Neural crest cell (in vitro differentiated cells): ENCODE measurements around the gene LMLN. TPM values are rescaled to one million over a fixed set of nuclear protein-coding genes. Genes with fewer than 3 reads are reported as not detected.

ENCODE experiments used
- DNase-seq: peaks from one replicate; pipeline ENCODE4 v3.0.0; 2021; ENCODE audit warnings: low read depth, mixed read lengths, low spot score
- H3K27ac Mint-ChIP-seq: one replicate; pipeline ENCODE4 v1.8.0; 2021; ENCODE audit warnings: mild to moderate bottlenecking, mixed read lengths; ENCODE audit not compliant: unreplicated experiment
- H3K27me3 Mint-ChIP-seq: 2 replicates; pipeline ENCODE4 v1.8.0; 2021; ENCODE audit warnings: low read depth, mild to moderate bottlenecking, mixed read lengths
- H3K36me3 Mint-ChIP-seq: 2 replicates; pipeline ENCODE4 v1.8.0; 2021; ENCODE audit warnings: low read depth, mild to moderate bottlenecking, mixed read lengths
- H3K4me1 Mint-ChIP-seq: 2 replicates; pipeline ENCODE4 v1.8.0; 2021; ENCODE audit warnings: mixed read lengths
- H3K4me3 Mint-ChIP-seq: one replicate; pipeline ENCODE4 v1.8.0; 2021; ENCODE audit warnings: mild to moderate bottlenecking, mixed read lengths
- H3K9me3 Mint-ChIP-seq: 2 replicates; pipeline ENCODE4 v1.8.0; 2021; ENCODE audit warnings: mixed read lengths
- CTCF ChIP-seq: fragments of 200-600 bp; sonication (generic); conservative IDR thresholded peaks from 2 replicates; pipeline ENCODE4 v1.5.0; 2021; ENCODE audit warnings: antibody characterized with exemption, mild to moderate bottlenecking
- total RNA-seq: library from RNA; stranded (reverse); gene quantifications from 2 replicates; pipeline ENCODE4 v1.2.1, GENCODE V29; 2021

LMLN gene
- total RNA-seq, 1 donor from 2014 or later: 9.6 TPM

GRCh38 chr3:197936819-197937384 is 23.1 kb upstream of the LMLN start:
- Mint-ChIP-seq H3K9me3 (no peaks in the 10 kb centered on the region), H3K4me1 (no peaks in the 10 kb centered on the region), H3K27ac (no peak overlapping the region), H3K4me3 (no peak overlapping the region), H3K27me3 (no peaks in the 10 kb centered on the region), H3K36me3 (no peaks in the 10 kb centered on the region)
- TF ChIP-seq CTCF: no peak
- DNase-seq: no peak

- H3K27me3 Mint-ChIP-seq: no peaks in the 10 kb centered on the region
- no peaks in the 10 kb centered on the region for H3K4me1 Mint-ChIP-seq
- no peak for TF ChIP-seq CTCF
- no peak overlapping the region for H3K4me3 Mint-ChIP-seq
- H3K36me3 Mint-ChIP-seq: no peaks in the 10 kb centered on the region
- no peaks in the 10 kb centered on the region for H3K9me3 Mint-ChIP-seq
- DNase-seq: no peak
- H3K27ac Mint-ChIP-seq: no peak overlapping the region
These were observed 19.2 kb upstream of the LMLN start for GRCh38 chr3:197940745-197941384.

- no peak for DNase-seq
- TF ChIP-seq CTCF: peak; percentile 85
- no peaks in the 10 kb centered on the region for H3K4me1 Mint-ChIP-seq
- no peak overlapping the region for H3K27ac Mint-ChIP-seq
- no peaks in the 10 kb centered on the region for H3K27me3 Mint-ChIP-seq
- H3K36me3 Mint-ChIP-seq: no peaks in the 10 kb centered on the region
- no peak overlapping the region for H3K4me3 Mint-ChIP-seq
- no peaks in the 10 kb centered on the region for H3K9me3 Mint-ChIP-seq
These were observed 17.0 kb upstream of the LMLN start for GRCh38 chr3:197942956-197943556.

- H3K4me1 Mint-ChIP-seq: peaks cover 30% of the 10 kb centered on the region
- H3K9me3 Mint-ChIP-seq: no peaks in the 10 kb centered on the region
- H3K4me3 Mint-ChIP-seq: peak overlapping the region; percentile 98
- no peaks in the 10 kb centered on the region for H3K27me3 Mint-ChIP-seq
- TF ChIP-seq CTCF: no peak
- H3K27ac Mint-ChIP-seq: peak overlapping the region; percentile 99
- DNase-seq: no peak
- H3K36me3 Mint-ChIP-seq: peaks cover 17% of the 10 kb centered on the region
These were observed 10.7 kb upstream of the LMLN start for GRCh38 chr3:197949191-197949777.

GRCh38 chr3:197949778-197950676 is 10.0 kb upstream of the LMLN start, which contains the start of gene RPL35A:
Gene RPL35A (plus strand): TSS chr3:197950190. CDS start chr3:197950968, 778 bp downstream.
- TF ChIP-seq CTCF: no peak
- Mint-ChIP-seq H3K36me3 (peaks cover 24% of the 10 kb centered on the region), H3K4me1 (peaks cover 30% of the 10 kb centered on the region), H3K4me3 (peak within 1 kb of the TSS; percentile 98), H3K27me3 (no peaks in the 10 kb centered on the region), H3K9me3 (no peaks in the 10 kb centered on the region), H3K27ac (peak within 1 kb of the TSS; percentile 99)
- DNase-seq: peak; percentile 89
